SK-N-SH (cell line): Measurements from ENCODE around the gene MUTYH. TPM values are rescaled to one million over a fixed set of nuclear protein-coding genes. Genes with fewer than 3 reads are reported as not detected.
"Not testable (repeated sequence)": the region's sequence is repeated elsewhere in the genome, so short reads cannot be mapped to it uniquely, and the experiment has no call there.

Experiments used
- CTCF ChIA-PET: fragments of 300-600, 350-600 bp; formaldehyde crosslinking; extraction: SDS; loops from one replicate; lab custom pipeline; 2021; lab: Yijun Ruan, JAX
- POLR2A ChIA-PET: fragments of 350-600 bp; sonication (Branson Sonifier 250); formaldehyde crosslinking; extraction: SDS; loops from one replicate; lab custom pipeline; 2020; ENCODE audit warnings: antibody characterized with exemption, inconsistent platforms; lab: Yijun Ruan, JAX
- DNase-seq: peaks from one replicate; pipeline ENCODE4 v3.0.0; 2012
- H2AFZ ChIP-seq: fragments of 200-600 bp; sonication (generic); 2 replicates; pipeline ENCODE4 v1.8.1; 2016; ENCODE audit warnings: antibody characterized with exemption, mild to moderate bottlenecking, low read depth
- H3F3A ChIP-seq: fragments of 200-600 bp; sonication (generic); replicated peaks from 2 replicates; pipeline ENCODE3; 2016; ENCODE audit warnings: antibody characterized with exemption, mild to moderate bottlenecking; ENCODE audit not compliant: insufficient read depth
- H3K27ac ChIP-seq, 2 experiments: fragments of 200-500 bp in 1 of 2; fragments of 200-600 bp in 1 of 2; sonication (Bioruptor generic) in 1 of 2; sonication (generic), shearing (Covaris generic) in 1 of 2; 2 replicates each; pipeline versions ENCODE4 v1.5.1 to v1.6.1; 2014 to 2016; ENCODE audit warnings: low read depth in 2 of 2, inconsistent platforms in 1 of 2, low read length in 1 of 2, mild to moderate bottlenecking in 1 of 2, mixed read lengths in 1 of 2
- H3K27me3 ChIP-seq: fragments of 200-600 bp; sonication (generic), shearing (Covaris generic); 2 replicates; pipeline ENCODE4 v1.6.1; 2016; ENCODE audit warnings: mixed run types; ENCODE audit not compliant: insufficient read depth
- H3K36me3 ChIP-seq, 2 experiments: fragments of 200-500 bp in 1 of 2; fragments of 200-600 bp in 1 of 2; sonication (Bioruptor generic) in 1 of 2; sonication (generic) in 1 of 2; replicated peaks in 1 of 2; 2 replicates each; pipeline versions ENCODE3 to v1.5.1; 2014 to 2016; ENCODE audit warnings: low read length in 1 of 2, mild to moderate bottlenecking in 1 of 2; ENCODE audit not compliant: insufficient read depth in 2 of 2, control insufficient read depth in 1 of 2
- H3K4me1 ChIP-seq, 2 experiments: fragments of 200-500 bp in 1 of 2; fragments of 200-600 bp in 1 of 2; sonication (Bioruptor generic) in 1 of 2; sonication (generic), shearing (Covaris generic) in 1 of 2; 2 replicates each; pipeline versions ENCODE4 v1.5.1 to v1.6.1; 2014 to 2016; ENCODE audit warnings: low read depth in 1 of 2, low read length in 1 of 2, mixed run types in 1 of 2; ENCODE audit not compliant: insufficient read depth in 2 of 2, control insufficient read depth in 1 of 2
- H3K4me2 ChIP-seq: fragments of 200-600 bp; sonication (generic), shearing (Covaris generic); 2 replicates; pipeline ENCODE4 v1.6.1; 2017; ENCODE audit warnings: mixed run types
- H3K4me3 ChIP-seq, 2 experiments: fragments of 200-500 bp in 1 of 2; fragments of 200-600 bp in 1 of 2; sonication (Bioruptor generic) in 1 of 2; sonication (generic), shearing (Covaris generic) in 1 of 2; 2 replicates each; pipeline versions ENCODE4 v1.5.1 to v1.8.1; 2014 to 2016; ENCODE audit warnings: low read depth in 2 of 2, inconsistent platforms in 1 of 2, low read length in 1 of 2, mild to moderate bottlenecking in 1 of 2, mixed read lengths in 1 of 2, moderate library complexity in 1 of 2
- H3K79me2 ChIP-seq: fragments of 200-600 bp; sonication (generic); 2 replicates; pipeline ENCODE4 v1.8.1; 2017; ENCODE audit warnings: mild to moderate bottlenecking; ENCODE audit not compliant: insufficient read depth
- H3K9ac ChIP-seq: fragments of 200-600 bp; sonication (generic); 2 replicates; pipeline ENCODE4 v1.6.1; 2017; ENCODE audit warnings: mixed run types
- H3K9me2 ChIP-seq: fragments of 200-600 bp; sonication (generic); 2 replicates; pipeline ENCODE4 v1.6.1; 2017; ENCODE audit warnings: mixed run types
- H3K9me3 ChIP-seq: fragments of 200-600 bp; sonication (generic); 2 replicates; pipeline ENCODE4 v1.6.1; 2017; ENCODE audit warnings: mixed run types, mild to moderate bottlenecking, moderate library complexity
- H4K20me1 ChIP-seq: fragments of 200-600 bp; sonication (generic); 2 replicates; pipeline ENCODE4 v1.6.1; 2017; ENCODE audit warnings: mild to moderate bottlenecking, mixed run types; ENCODE audit not compliant: insufficient read depth
- CHD2 ChIP-seq: fragments of 150-350 bp; IDR thresholded peaks from 2 replicates; pipeline ENCODE4 v1.6.1; 2018; ENCODE audit warnings: low read length; ENCODE audit not compliant: partially characterized antibody
- EP300 ChIP-seq, 2 experiments: IDR thresholded peaks; 2 replicates each; pipeline versions ENCODE4 v1.4.0 to v1.6.1; 2012; ENCODE audit warnings: borderline replicate concordance in 1 of 2, low read depth in 1 of 2, low read length in 1 of 2
- EZH2phosphoT487 ChIP-seq: fragments of 200-600 bp; sonication (generic); IDR thresholded peaks from 2 replicates; pipeline ENCODE4 v1.6.1; 2017; ENCODE audit warnings: low read depth, mixed run types, mild to moderate bottlenecking, antibody characterized with exemption, moderate library complexity, borderline replicate concordance
- FOXJ3 ChIP-seq: sonication (generic); formaldehyde crosslinking; IDR thresholded peaks from 2 replicates; pipeline ENCODE4 v1.5.1; 2020; ENCODE audit warnings: mild to moderate bottlenecking, missing genetic modification reagents
- JUND ChIP-seq: IDR thresholded peaks from 2 replicates; pipeline ENCODE4 v1.4.0; 2012
- MEF2A ChIP-seq: IDR thresholded peaks from 2 replicates; pipeline ENCODE4 v1.4.0; 2012; ENCODE audit warnings: low read depth, borderline replicate concordance
- PBX3 ChIP-seq: IDR thresholded peaks from 2 replicates; pipeline ENCODE4; 2012
- POLR2AphosphoS5 ChIP-seq: IDR thresholded peaks from 2 replicates; pipeline ENCODE4 v1.6.1; 2012; ENCODE audit warnings: low read depth, low read length
- RCOR1 ChIP-seq: fragments of 150-350 bp; IDR thresholded peaks from 2 replicates; pipeline ENCODE4 v1.6.1; 2017; ENCODE audit warnings: antibody characterized with exemption, low read length
- RXRA ChIP-seq: IDR thresholded peaks from 2 replicates; pipeline ENCODE4 v1.4.0; 2012; ENCODE audit warnings: low read depth, mild to moderate bottlenecking, borderline replicate concordance
- SIN3A ChIP-seq: IDR thresholded peaks from 2 replicates; pipeline ENCODE4 v1.6.1; 2012; ENCODE audit warnings: low read depth, mild to moderate bottlenecking, low read length, moderate library complexity, borderline replicate concordance
- SMC3 ChIP-seq: IDR thresholded peaks from 2 replicates; pipeline ENCODE4 v1.6.1; 2012; ENCODE audit warnings: low read depth, low read length, improper control_type of control experiment
- TAF1 ChIP-seq: IDR thresholded peaks from 2 replicates; pipeline ENCODE4 v1.6.1; 2012; ENCODE audit warnings: low read depth, mild to moderate bottlenecking, low read length, moderate library complexity, borderline replicate concordance
- TCF12 ChIP-seq: IDR thresholded peaks from 2 replicates; pipeline ENCODE4 v1.4.0; 2012
- TEAD4 ChIP-seq: IDR thresholded peaks from 2 replicates; pipeline ENCODE4 v1.4.0; 2012; ENCODE audit warnings: mild to moderate bottlenecking, borderline replicate concordance; ENCODE audit not compliant: insufficient read depth
- YY1 ChIP-seq: IDR thresholded peaks from 2 replicates; pipeline ENCODE4 v1.4.0; 2012; ENCODE audit warnings: low read depth, mild to moderate bottlenecking
- WGBS: methylation state at CpG from one replicate; pipeline ENCODE4 v1.1.6; 2017; ENCODE audit warnings: low lambda C conversion rate; 5-methylcytosine and 5-hydroxymethylcytosine counted together
- polyA plus RNA-seq, 3 experiments: library from polyadenylated mRNA; depleted of rRNA; stranded (reverse); fragments of >200 nt; gene quantifications; 2 replicates each; pipeline ENCODE4 v1.2.3, GENCODE V29; 2012

Gene MUTYH
- polyA plus RNA-seq, 1 of the 3 experiments (the other 2 are of a cell fraction), result 23.3 TPM

GRCh38 chr1:45370575-45370974, 30.3 kb upstream of the MUTYH start (continued):
- TF ChIP-seq CHD2 (no peak), EZH2phosphoT487 (no peak), EP300 (IDR thresholded peaks at IDR 0.05; ENCODE audit: borderline replicate concordance in 1 of 2, low read depth in 1 of 2, low read length in 1 of 2) (no peak), RXRA (no peak), SMC3 (no peak), YY1 (no peak), TAF1 (no peak)

GRCh38 chr1:45365051-45365450, 24.8 kb upstream of the MUTYH start:
- WGBS, result 75% methylated on average over 6 of the region's 6 CpGs
- Histone ChIP-seq H4K20me1 (no peaks in the 10 kb centered on the region), H3K4me3 (no peak overlapping the region), H2AFZ (no peak overlapping the region), H3K27ac (no peak overlapping the region), H3F3A (no peaks in the 10 kb centered on the region), H3K27me3 (no peaks in the 10 kb centered on the region), H3K9ac (no peak overlapping the region), H3K9me2 (no peaks in the 10 kb centered on the region), H3K9me3 (no peaks in the 10 kb centered on the region), H3K4me1 (no peaks in the 10 kb centered on the region), H3K4me2 (no peak overlapping the region), H3K79me2 (no peaks in the 10 kb centered on the region), H3K36me3 (no peaks in the 10 kb centered on the region)
- TF ChIP-seq RCOR1 (no peak), RXRA (no peak), PBX3 (no peak), TAF1 (no peak), SIN3A (no peak), FOXJ3 (no peak), JUND (no peak), YY1 (no peak), TEAD4 (no peak)
- ChIA-PET CTCF (interaction anchor here (1.0 to 9.2 kb wide), 2 partner anchors 128 to 148 kb away, joined by 5 to 158 read pairs; partner anchors contain the start of gene TESK2), POLR2A (no interaction called here)
- no peak for DNase-seq

- no peak overlapping the region for H3K4me2 ChIP-seq
- POLR2A ChIA-PET, result no interaction called here
- WGBS, result 77% methylated on average over 2 of the region's 2 CpGs
- no peak overlapping the region for H3K9ac ChIP-seq
- H2AFZ ChIP-seq, result no peak overlapping the region
- H3K36me3 ChIP-seq, result no peaks in the 10 kb centered on the region
- no peaks in the 10 kb centered on the region for H3K79me2 ChIP-seq
- H3K27ac ChIP-seq, result no peak overlapping the region
- H3F3A ChIP-seq, result no peaks in the 10 kb centered on the region
- H3K9me2 ChIP-seq, result no peaks in the 10 kb centered on the region
- CTCF ChIA-PET, result interaction anchor here (1.0 to 9.2 kb wide), 2 partner anchors 129 to 148 kb away, joined by 5 to 158 read pairs; partner anchors contain the start of gene TESK2
- no peaks in the 10 kb centered on the region for H3K27me3 ChIP-seq
- TF ChIP-seq JUND, result no peak
- TF ChIP-seq YY1, result no peak
- TF ChIP-seq TCF12, result no peak
- no peak for TF ChIP-seq MEF2A
- TF ChIP-seq PBX3, result no peak
- TF ChIP-seq POLR2AphosphoS5, result no peak
- TF ChIP-seq EZH2phosphoT487, result no peak
- no peak for TF ChIP-seq FOXJ3
- TF ChIP-seq RXRA, result no peak
- no peak for TF ChIP-seq TAF1
- no peak for TF ChIP-seq TEAD4
- no peaks in the 10 kb centered on the region for H3K9me3 ChIP-seq
- no peak overlapping the region for H3K4me3 ChIP-seq
- H3K4me1 ChIP-seq, result no peaks in the 10 kb centered on the region
- DNase-seq, result no peak
- H4K20me1 ChIP-seq, result no peaks in the 10 kb centered on the region
Measured at GRCh38 chr1:45364294-45364693, 24.1 kb upstream of the MUTYH start.

- H3K27me3 ChIP-seq, H3K79me2 ChIP-seq, H3K4me2 ChIP-seq, H3K9ac ChIP-seq, H4K20me1 ChIP-seq, POLR2A ChIA-PET, H3F3A ChIP-seq, H3K4me1 ChIP-seq, H3K36me3 ChIP-seq, H2AFZ ChIP-seq, DNase-seq, H3K9me2 ChIP-seq, H3K4me3 ChIP-seq, H3K27ac ChIP-seq, H3K9me3 ChIP-seq: not testable (repeated sequence)
- CTCF ChIA-PET, result interaction anchor here (0.6 to 9.2 kb wide), 5 partner anchors 10 to 205 kb away, joined by 3 to 158 read pairs (median 15); partner anchors contain the start of gene TESK2
- WGBS, result 87% methylated on average over 7 of the region's 7 CpGs
Measured at GRCh38 chr1:45360981-45361380, 20.7 kb upstream of the MUTYH start.
